HCT116 (cell line): Measurements from ENCODE around the gene MIA. TPM values are rescaled to one million over a fixed set of nuclear protein-coding genes. Genes with fewer than 3 reads are reported as not detected.

Source experiments
- ATAC-seq: fragments of 200-7000 bp; cut with Tn5 transposase; 2 replicates; pipeline ENCODE4 v1.9.1; 2020; ENCODE audit warnings: mild to moderate bottlenecking, moderate library complexity
- BruUV-seq: library from RNA; stranded (reverse); fragments of 400-500 nt; replicated peaks from 2 replicates; lab custom pipeline; 2021; lab: Mats Ljungman, UMichigan
- CTCF ChIA-PET: fragments of 300-600 bp; sonication (Branson Sonifier 250); formaldehyde crosslinking; loops from one replicate; lab custom pipeline; 2021; ENCODE audit warnings: antibody characterized with exemption; lab: Charles Lee
- POLR2A ChIA-PET: fragments of 300-600, 350-600 bp; sonication (Branson Sonifier 250); formaldehyde crosslinking; loops from one replicate; lab custom pipeline; 2021; ENCODE audit warnings: antibody characterized with exemption; lab: Charles Lee
- RAD21 ChIA-PET, 2 experiments: fragments of 300-600 bp; sonication (Branson Sonifier 250); formaldehyde crosslinking; loops; one replicate each; lab custom pipeline; 2023; ENCODE audit warnings: low total read pairs in 2 of 2; ENCODE audit not compliant: uncharacterized antibody in 2 of 2, unreplicated experiment in 2 of 2, low non-redundant PET in 1 of 2; lab: Charles Lee
- DNase-seq: peaks from one replicate; pipeline ENCODE4 v3.0.0-alpha.2; 2010; ENCODE audit warnings: low read depth, low spot score
- H2AFZ ChIP-seq: fragments of 200-600 bp; shearing (Covaris generic), sonication (generic); 2 replicates; pipeline ENCODE4 v1.6.1; 2017; ENCODE audit warnings: low read depth, mixed run types, mixed read lengths, antibody characterized with exemption, low read length; ENCODE audit not compliant: poor library complexity, severe bottlenecking
- H3K27ac ChIP-seq: 2 replicates; pipeline ENCODE4 v1.5.1; 2012; ENCODE audit warnings: low read depth, low read length
- H3K27me3 ChIP-seq: fragments of 200-600 bp; sonication (generic); 2 replicates; pipeline ENCODE4 v1.6.1; 2016; ENCODE audit warnings: mixed run types, low read length, mixed read lengths; ENCODE audit not compliant: insufficient read depth
- H3K36me3 ChIP-seq, 2 experiments: fragments of 200-500 bp in 1 of 2; fragments of 200-600 bp in 1 of 2; sonication (Bioruptor generic) in 1 of 2; sonication (generic) in 1 of 2; 2 replicates each; pipeline versions ENCODE4 v1.5.1 to v1.6.1; 2014 to 2016; ENCODE audit warnings: low read length in 2 of 2, inconsistent platforms in 1 of 2, mixed read lengths in 1 of 2, mixed run types in 1 of 2; ENCODE audit not compliant: insufficient read depth in 2 of 2, control insufficient read depth in 1 of 2
- H3K4me1 ChIP-seq, 2 experiments: fragments of 200-600 bp in 1 of 2; sonication (generic) in 1 of 2; 2 replicates each; pipeline versions ENCODE4 v1.5.1 to v1.6.1; 2012 to 2017; ENCODE audit warnings: low read length in 2 of 2, inconsistent platforms in 1 of 2, mild to moderate bottlenecking in 1 of 2, mixed read lengths in 1 of 2, mixed run types in 1 of 2, moderate library complexity in 1 of 2; ENCODE audit not compliant: insufficient read depth in 2 of 2, control insufficient read depth in 1 of 2
- H3K4me2 ChIP-seq: fragments of 200-600 bp; sonication (generic); 2 replicates; pipeline ENCODE4 v1.6.1; 2017; ENCODE audit warnings: mixed run types, low read length, mixed read lengths
- H3K4me3 ChIP-seq, 2 experiments: fragments of 200-600 bp in 1 of 2; sonication (generic) in 1 of 2; replicated peaks in 1 of 2; 2 replicates each; pipeline ENCODE4 v1.5.1; 2011 to 2016; ENCODE audit warnings: low read length in 2 of 2, control low read depth in 1 of 2, low read depth in 1 of 2, mild to moderate bottlenecking in 1 of 2, mixed read lengths in 1 of 2, mixed run types in 1 of 2
- H3K79me2 ChIP-seq: fragments of 200-600 bp; sonication (generic); 2 replicates; pipeline ENCODE4 v1.6.1; 2017; ENCODE audit warnings: mild to moderate bottlenecking, mixed run types, low read length, moderate library complexity, mixed read lengths; ENCODE audit not compliant: insufficient read depth
- H3K9ac ChIP-seq: fragments of 200-600 bp; sonication (generic); 2 replicates; pipeline ENCODE4 v1.6.1; 2016; ENCODE audit warnings: low read length, mixed read lengths
- H3K9me2 ChIP-seq: fragments of 200-600 bp; sonication (generic), shearing (Covaris generic); 2 replicates; pipeline ENCODE4 v1.6.1; 2017; ENCODE audit warnings: mixed run types, mild to moderate bottlenecking, moderate library complexity; ENCODE audit not compliant: insufficient read depth
- H3K9me3 ChIP-seq, 2 experiments: fragments of 200-500 bp in 1 of 2; fragments of 200-600 bp in 1 of 2; sonication (Bioruptor generic) in 1 of 2; sonication (generic) in 1 of 2; 2 replicates each; pipeline ENCODE4 v1.6.1; 2014 to 2017; ENCODE audit warnings: low read length in 2 of 2, mixed read lengths in 2 of 2, inconsistent platforms in 1 of 2, low read depth in 1 of 2, mild to moderate bottlenecking in 1 of 2, mixed run types in 1 of 2, moderate library complexity in 1 of 2; ENCODE audit not compliant: control insufficient read depth in 1 of 2, insufficient read depth in 1 of 2
- H4K20me1 ChIP-seq: fragments of 200-600 bp; sonication (generic), shearing (Covaris generic); 2 replicates; pipeline ENCODE4 v1.6.1; 2017; ENCODE audit warnings: mixed run types, mild to moderate bottlenecking, moderate library complexity; ENCODE audit not compliant: insufficient read depth
- CBX3 ChIP-seq: IDR thresholded peaks from 2 replicates; pipeline ENCODE4 v1.6.1; 2012; ENCODE audit warnings: low read depth
- CEBPB ChIP-seq: IDR thresholded peaks from 2 replicates; pipeline ENCODE4 v1.6.1; 2012; ENCODE audit warnings: low read depth
- ELF1 ChIP-seq: IDR thresholded peaks from 2 replicates; pipeline ENCODE4 v1.6.1; 2012; ENCODE audit warnings: low read depth, borderline replicate concordance
- EZH2 ChIP-seq: fragments of 200-600 bp; sonication (generic); IDR thresholded peaks from 2 replicates; pipeline ENCODE4 v1.6.1; 2017; ENCODE audit warnings: antibody characterized with exemption, mixed run types
- EZH2phosphoT487 ChIP-seq: fragments of 200-600 bp; IDR thresholded peaks from 2 replicates; pipeline ENCODE4 v1.6.1; 2018; ENCODE audit warnings: antibody characterized with exemption, borderline replicate concordance
- FOSL1 ChIP-seq: IDR thresholded peaks from 2 replicates; pipeline ENCODE4 v1.6.1; 2012; ENCODE audit warnings: low read depth
- POLR2A ChIP-seq: IDR thresholded peaks from 2 replicates; pipeline ENCODE4 v1.7.0; 2011; ENCODE audit warnings: borderline replicate concordance; ENCODE audit not compliant: insufficient read depth, insufficient read length; ENCODE audit errors: extremely low read depth
- POLR2AphosphoS5 ChIP-seq: IDR thresholded peaks from 2 replicates; pipeline ENCODE4 v1.6.1; 2011; ENCODE audit warnings: mild to moderate bottlenecking, low read depth, low read length, moderate library complexity
- RAD21 ChIP-seq: IDR thresholded peaks from 2 replicates; pipeline ENCODE4 v1.6.1; 2012; ENCODE audit warnings: low read depth, mild to moderate bottlenecking
- SIN3A ChIP-seq: IDR thresholded peaks from 2 replicates; pipeline ENCODE4 v1.6.1; 2012; ENCODE audit warnings: low read depth
- SP1 ChIP-seq: IDR thresholded peaks from 2 replicates; pipeline ENCODE4 v1.6.1; 2012; ENCODE audit warnings: low read depth
- SRF ChIP-seq: IDR thresholded peaks from 2 replicates; pipeline ENCODE4 v1.6.1; 2012; ENCODE audit warnings: low read depth
- YY1 ChIP-seq: IDR thresholded peaks from 2 replicates; pipeline ENCODE4 v1.6.1; 2011; ENCODE audit warnings: low read length, low read depth, moderate library complexity, mild to moderate bottlenecking; ENCODE audit not compliant: insufficient replicate concordance; ENCODE audit errors: extremely low read depth
- ZNF274 ChIP-seq: fragments of 200-500 bp; sonication (Bioruptor generic); IDR thresholded peaks from 2 replicates; pipeline ENCODE4 v1.6.1; 2014; ENCODE audit warnings: mild to moderate bottlenecking, low read depth, low read length, inconsistent platforms
- intact Hi-C: fragments of 100-400 bp; cut with micrococcal nuclease; formaldehyde crosslinking; loops from 2 replicates; pipeline ENCODE4 v1.10.0; 2022
- total RNA-seq: library from RNA; stranded (reverse); gene quantifications from one replicate; pipeline ENCODE4 v1.2.1, GENCODE V29; 2021; ENCODE audit not compliant: unreplicated experiment
- TF ChIP-seq, protein P1 (sequence below): IDR thresholded peaks from 2 replicates; pipeline ENCODE4 v1.6.1; 2012
- TF ChIP-seq, protein P2 (sequence below): IDR thresholded peaks from 2 replicates; pipeline ENCODE4 v1.6.1; 2012; ENCODE audit warnings: low read depth
- TF ChIP-seq, protein P3 (sequence below): IDR thresholded peaks from 2 replicates; pipeline ENCODE4 v1.6.1; 2012
- TF ChIP-seq, protein P4 (sequence below), 3 experiments: fragments of 200-600 bp in 1 of 3; sonication (generic) in 1 of 3; IDR thresholded peaks in 2 of 3; conservative IDR thresholded peaks in 1 of 3; 2 replicates each; pipeline ENCODE4 v1.5.1; 2012 to 2017; ENCODE audit warnings: low read depth in 2 of 3, low read length in 2 of 3, antibody characterized with exemption in 1 of 3, borderline replicate concordance in 1 of 3, control low read depth in 1 of 3, mild to moderate bottlenecking in 1 of 3, mixed read lengths in 1 of 3, mixed run types in 1 of 3, moderate library complexity in 1 of 3; ENCODE audit not compliant: insufficient read depth in 1 of 3

Gene MIA
- total RNA-seq, 1 experiment from 2014 or later, result 1.4 TPM

DNA sequence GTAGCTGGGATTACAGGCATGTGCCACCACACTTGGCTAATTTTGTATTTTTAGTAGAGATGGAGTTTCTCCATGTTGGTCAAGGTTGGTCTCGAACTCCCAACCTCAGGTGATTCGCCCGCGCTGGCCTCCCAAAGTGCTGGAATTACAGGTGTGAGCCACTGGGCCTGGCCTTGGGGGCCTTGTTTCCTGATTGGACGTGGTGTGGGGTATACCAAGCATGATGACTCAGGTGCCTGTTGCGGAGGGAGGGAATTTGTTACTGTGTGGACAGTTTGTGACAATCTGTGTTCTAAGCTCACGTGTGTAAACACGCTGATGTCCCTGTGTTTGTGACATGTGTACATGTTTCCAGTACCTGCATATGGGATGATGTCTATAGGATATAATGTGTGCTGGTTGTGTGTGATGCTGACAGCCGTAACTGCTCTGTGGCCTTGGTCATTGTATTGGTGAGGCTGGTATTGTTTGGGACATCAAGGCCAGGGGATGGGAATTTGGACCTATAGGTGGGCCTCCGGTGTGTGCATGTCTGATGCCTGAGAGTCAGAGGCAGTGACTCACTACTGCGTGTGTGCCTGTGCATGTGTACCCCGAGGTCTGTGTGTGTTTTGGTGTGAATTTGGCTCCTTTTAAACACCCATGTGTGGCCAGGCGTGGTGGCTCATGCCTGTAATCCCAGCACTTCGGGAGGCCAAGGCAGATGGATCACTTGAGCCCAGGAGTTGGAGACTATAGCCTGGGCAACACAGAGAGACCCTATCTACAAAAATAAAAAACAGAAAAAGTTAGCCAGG is 22.0 kb downstream of the MIA start:
- DNase-seq, result no peak
- peak overlapping the region in 1 of 2 experiments; percentile 88; a peak in 2 of 4 replicates for H3K4me3 ChIP-seq
- RAD21 ChIA-PET, result no interaction called here
- ATAC-seq, result no peak
- TF ChIP-seq, protein P1, sequence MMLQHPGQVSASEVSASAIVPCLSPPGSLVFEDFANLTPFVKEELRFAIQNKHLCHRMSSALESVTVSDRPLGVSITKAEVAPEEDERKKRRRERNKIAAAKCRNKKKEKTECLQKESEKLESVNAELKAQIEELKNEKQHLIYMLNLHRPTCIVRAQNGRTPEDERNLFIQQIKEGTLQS, result no peak
- no peak for TF ChIP-seq RAD21
- no peak for TF ChIP-seq SIN3A
- TF ChIP-seq, protein P2, sequence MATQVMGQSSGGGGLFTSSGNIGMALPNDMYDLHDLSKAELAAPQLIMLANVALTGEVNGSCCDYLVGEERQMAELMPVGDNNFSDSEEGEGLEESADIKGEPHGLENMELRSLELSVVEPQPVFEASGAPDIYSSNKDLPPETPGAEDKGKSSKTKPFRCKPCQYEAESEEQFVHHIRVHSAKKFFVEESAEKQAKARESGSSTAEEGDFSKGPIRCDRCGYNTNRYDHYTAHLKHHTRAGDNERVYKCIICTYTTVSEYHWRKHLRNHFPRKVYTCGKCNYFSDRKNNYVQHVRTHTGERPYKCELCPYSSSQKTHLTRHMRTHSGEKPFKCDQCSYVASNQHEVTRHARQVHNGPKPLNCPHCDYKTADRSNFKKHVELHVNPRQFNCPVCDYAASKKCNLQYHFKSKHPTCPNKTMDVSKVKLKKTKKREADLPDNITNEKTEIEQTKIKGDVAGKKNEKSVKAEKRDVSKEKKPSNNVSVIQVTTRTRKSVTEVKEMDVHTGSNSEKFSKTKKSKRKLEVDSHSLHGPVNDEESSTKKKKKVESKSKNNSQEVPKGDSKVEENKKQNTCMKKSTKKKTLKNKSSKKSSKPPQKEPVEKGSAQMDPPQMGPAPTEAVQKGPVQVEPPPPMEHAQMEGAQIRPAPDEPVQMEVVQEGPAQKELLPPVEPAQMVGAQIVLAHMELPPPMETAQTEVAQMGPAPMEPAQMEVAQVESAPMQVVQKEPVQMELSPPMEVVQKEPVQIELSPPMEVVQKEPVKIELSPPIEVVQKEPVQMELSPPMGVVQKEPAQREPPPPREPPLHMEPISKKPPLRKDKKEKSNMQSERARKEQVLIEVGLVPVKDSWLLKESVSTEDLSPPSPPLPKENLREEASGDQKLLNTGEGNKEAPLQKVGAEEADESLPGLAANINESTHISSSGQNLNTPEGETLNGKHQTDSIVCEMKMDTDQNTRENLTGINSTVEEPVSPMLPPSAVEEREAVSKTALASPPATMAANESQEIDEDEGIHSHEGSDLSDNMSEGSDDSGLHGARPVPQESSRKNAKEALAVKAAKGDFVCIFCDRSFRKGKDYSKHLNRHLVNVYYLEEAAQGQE, result no peak
- TF ChIP-seq ELF1, result no peak
- TF ChIP-seq CBX3, result no peak
- no peak for TF ChIP-seq POLR2AphosphoS5
- no peak for TF ChIP-seq POLR2A
- no peak for TF ChIP-seq YY1
- no peak for TF ChIP-seq SP1
- TF ChIP-seq CEBPB, result no peak
- no peak for TF ChIP-seq FOSL1
- no peak for TF ChIP-seq EZH2phosphoT487
- TF ChIP-seq SRF, result no peak
- TF ChIP-seq ZNF274, result no peak
- no peak for TF ChIP-seq EZH2
- TF ChIP-seq, protein P3, sequence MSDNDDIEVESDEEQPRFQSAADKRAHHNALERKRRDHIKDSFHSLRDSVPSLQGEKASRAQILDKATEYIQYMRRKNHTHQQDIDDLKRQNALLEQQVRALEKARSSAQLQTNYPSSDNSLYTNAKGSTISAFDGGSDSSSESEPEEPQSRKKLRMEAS, result no peak
- TF ChIP-seq, protein P4, sequence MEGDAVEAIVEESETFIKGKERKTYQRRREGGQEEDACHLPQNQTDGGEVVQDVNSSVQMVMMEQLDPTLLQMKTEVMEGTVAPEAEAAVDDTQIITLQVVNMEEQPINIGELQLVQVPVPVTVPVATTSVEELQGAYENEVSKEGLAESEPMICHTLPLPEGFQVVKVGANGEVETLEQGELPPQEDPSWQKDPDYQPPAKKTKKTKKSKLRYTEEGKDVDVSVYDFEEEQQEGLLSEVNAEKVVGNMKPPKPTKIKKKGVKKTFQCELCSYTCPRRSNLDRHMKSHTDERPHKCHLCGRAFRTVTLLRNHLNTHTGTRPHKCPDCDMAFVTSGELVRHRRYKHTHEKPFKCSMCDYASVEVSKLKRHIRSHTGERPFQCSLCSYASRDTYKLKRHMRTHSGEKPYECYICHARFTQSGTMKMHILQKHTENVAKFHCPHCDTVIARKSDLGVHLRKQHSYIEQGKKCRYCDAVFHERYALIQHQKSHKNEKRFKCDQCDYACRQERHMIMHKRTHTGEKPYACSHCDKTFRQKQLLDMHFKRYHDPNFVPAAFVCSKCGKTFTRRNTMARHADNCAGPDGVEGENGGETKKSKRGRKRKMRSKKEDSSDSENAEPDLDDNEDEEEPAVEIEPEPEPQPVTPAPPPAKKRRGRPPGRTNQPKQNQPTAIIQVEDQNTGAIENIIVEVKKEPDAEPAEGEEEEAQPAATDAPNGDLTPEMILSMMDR (IDR thresholded peaks at IDR 0.05 in 2 of 3, conservative IDR thresholded peaks at IDR 0.05 in 1 of 3; ENCODE audit: borderline replicate concordance in 1 of 3, insufficient read depth in 1 of 3, low read depth in 2 of 3, low read length in 2 of 3), result no peak
- H3K36me3 ChIP-seq, result peaks cover 7 to 20% of the 10 kb centered on the region in 2 experiments; a peak in 3 of 4 replicates
- no peak overlapping the region for H2AFZ ChIP-seq
- H3K27ac ChIP-seq, result peak overlapping the region; percentile 87
- POLR2A ChIA-PET, result interaction anchor here (1.8 to 2.3 kb wide), 2 partner anchors 19 to 47 kb away, joined by 8 to 19 read pairs; partner anchors contain the start of genes ACTMAP and RAB4B
- no peaks in the 10 kb centered on the region for H4K20me1 ChIP-seq
- H3K79me2 ChIP-seq, result peaks cover 31% of the 10 kb centered on the region
- H3K4me1 ChIP-seq, result peaks cover 9 to 32% of the 10 kb centered on the region in 2 experiments
- intact Hi-C loops, result loop anchor here (5.0 kb wide), 1 partner anchor 80 kb away; the partner anchor contains the start of genes COQ8B and ITPKC
- peak overlapping the region; percentile 77 for H3K4me2 ChIP-seq
- H3K9me2 ChIP-seq, result no peaks in the 10 kb centered on the region
- no peaks in the 10 kb centered on the region for H3K9me3 ChIP-seq
- no TSS peak for BruUV-seq
- H3K27me3 ChIP-seq, result no peaks in the 10 kb centered on the region
- CTCF ChIA-PET, result interaction anchor here (1.0 to 1.8 kb wide), 3 partner anchors 9 to 347 kb away, joined by 3 to 17 read pairs (median 10); partner anchors contain the start of gene RAB4B
- H3K9ac ChIP-seq, result peak overlapping the region; percentile 70
